DMS79 (cell line): ENCODE results near the gene FAM20C.
"Not testable (repeated sequence)": the region's sequence is repeated elsewhere in the genome, so short reads cannot be mapped to it uniquely, and the experiment has no call there.

Experiments
- DNase-seq: peaks from one replicate; lab custom pipeline; 2025; lab: John Stamatoyannopoulos, UW

FAM20C gene

DNA sequence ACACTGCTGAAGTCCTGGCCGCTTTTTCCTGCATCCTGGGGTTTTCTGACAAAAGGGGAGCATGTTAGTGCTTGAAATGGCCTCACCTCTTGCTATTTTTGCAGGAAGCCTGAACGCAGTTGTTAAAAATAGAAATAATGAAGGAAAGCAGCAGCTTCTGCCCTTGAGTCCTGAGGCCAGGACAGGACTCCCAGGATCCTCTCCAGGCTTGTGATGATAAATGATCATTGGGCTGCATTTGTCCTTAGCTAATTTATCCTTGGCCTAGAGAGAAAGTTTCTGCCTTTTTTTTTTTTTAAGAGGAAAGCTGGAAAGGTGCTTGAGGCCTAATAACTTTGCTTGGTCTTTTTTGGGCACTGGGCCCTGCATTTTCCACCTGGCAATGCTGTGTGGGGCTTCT, 17.7 kb upstream of the FAM20C start:
- DNase-seq: no peak

DNA sequence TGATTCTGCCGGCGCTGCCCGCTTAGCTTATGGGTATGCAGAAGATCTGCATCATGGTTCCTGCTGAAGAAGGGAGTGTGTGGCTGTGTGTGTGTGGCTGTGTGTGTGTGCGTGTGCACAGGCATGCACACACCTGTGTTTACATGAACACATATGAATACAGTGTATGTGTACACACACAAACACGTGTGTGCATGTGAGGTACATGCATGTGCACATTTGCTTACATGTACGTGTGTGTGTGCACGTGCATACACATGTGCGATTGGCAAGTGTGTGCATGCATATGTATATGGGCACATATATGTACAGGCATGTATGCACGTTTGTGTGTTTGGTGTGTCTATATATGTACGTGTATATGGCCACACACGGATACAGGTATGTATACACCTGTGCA, 16.4 kb upstream of the FAM20C start:
- no peak for DNase-seq

DNA sequence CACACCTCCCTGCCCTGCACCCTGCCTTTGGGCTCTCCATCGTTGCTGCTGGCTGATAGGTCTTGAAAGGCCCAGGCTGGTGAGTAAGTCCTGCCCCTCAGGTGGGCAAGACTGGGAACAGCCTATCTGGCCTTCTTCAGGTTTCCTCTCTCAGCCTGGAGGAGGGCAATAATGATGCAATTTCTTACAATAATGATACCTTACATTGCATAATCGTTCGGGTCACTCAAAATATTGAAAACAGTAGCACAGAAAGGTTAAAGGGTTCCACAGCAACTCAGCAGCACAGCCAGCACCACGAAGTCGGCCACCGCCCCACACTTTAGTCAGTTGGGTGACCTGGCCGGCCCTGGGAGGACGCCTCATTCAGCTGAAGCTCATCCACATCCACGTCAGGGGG, 16.0 kb upstream of the FAM20C start:
- DNase-seq: no peak

DNA sequence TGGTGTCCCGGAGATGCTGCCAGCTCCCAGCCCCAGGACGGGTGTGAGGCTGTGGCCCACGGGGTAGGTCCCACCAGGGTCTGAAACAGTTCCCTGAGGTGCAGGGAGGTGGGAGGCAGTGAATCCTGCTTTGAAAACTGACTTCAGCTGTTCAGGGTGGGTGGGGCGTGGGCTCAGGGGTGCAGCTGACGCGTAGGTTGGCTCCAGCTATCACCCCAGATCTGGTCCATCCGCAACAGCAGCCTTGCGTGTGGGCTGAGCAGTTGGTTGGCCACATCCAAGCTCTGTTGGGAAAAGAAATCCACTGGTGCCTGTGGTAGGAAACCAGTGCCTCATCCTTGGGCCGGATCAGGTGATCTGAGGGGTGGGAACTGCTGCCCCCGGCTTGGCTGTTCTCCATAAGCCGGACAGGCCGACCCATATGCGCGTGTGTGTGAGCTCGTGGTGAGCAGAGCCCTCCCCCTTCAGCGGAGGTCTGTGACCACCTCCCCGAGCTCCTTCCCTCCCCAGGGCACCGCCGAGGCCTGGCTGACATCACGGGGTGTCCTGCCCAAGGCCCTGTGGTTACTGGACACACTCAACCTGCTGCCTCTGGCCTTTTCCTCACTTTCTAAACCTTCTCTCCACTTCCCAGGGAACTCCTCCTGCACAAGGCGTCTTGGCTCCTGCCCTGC, 15.4 kb upstream of the FAM20C start:
- no peak for DNase-seq

DNA sequence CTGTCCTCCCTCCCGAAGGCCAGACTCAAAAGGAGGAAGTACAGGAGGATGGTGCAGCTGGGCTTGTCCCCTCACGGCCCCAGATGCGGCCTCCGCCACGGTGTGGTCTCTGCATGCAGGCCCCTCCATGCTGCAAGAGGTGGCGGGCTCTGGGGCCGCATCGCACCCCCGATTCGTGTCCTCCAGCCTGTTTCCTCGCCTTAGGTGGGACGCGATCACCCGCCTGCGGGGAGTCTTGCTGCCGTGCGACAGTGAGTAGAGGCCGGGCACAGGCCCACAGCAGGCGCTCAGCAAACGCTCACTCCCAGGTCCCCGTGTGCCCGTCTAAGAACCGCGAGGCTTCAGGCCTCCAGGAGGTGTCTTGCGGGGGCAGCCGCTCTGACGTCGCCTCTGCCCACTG, 13.9 kb upstream of the FAM20C start:
- no peak for DNase-seq

DNA sequence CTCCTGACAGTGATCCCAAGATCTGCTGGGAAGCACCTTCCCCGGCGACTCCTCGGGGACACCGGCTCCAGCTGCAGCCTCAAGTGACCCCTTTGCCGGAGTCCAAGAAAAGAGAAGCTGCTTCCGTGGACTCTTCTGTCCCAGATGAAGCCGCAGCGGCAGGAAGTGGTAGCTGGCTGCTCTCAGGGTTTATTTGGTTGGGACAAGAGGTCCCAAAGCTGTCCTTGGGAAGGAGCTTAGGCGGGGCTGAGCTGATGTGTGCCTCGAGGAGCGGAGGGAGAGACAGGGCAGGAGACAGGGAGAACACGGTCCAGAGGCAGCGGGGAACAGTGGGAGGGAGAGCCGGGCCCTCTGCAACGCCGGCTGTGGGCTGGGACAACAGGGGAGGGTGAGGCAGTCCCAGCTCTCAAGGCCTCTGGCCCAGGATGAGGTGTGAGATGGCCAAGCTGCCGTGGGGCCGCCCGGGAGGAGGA, 13.1 kb upstream of the FAM20C start:
- DNase-seq: no peak

DNA sequence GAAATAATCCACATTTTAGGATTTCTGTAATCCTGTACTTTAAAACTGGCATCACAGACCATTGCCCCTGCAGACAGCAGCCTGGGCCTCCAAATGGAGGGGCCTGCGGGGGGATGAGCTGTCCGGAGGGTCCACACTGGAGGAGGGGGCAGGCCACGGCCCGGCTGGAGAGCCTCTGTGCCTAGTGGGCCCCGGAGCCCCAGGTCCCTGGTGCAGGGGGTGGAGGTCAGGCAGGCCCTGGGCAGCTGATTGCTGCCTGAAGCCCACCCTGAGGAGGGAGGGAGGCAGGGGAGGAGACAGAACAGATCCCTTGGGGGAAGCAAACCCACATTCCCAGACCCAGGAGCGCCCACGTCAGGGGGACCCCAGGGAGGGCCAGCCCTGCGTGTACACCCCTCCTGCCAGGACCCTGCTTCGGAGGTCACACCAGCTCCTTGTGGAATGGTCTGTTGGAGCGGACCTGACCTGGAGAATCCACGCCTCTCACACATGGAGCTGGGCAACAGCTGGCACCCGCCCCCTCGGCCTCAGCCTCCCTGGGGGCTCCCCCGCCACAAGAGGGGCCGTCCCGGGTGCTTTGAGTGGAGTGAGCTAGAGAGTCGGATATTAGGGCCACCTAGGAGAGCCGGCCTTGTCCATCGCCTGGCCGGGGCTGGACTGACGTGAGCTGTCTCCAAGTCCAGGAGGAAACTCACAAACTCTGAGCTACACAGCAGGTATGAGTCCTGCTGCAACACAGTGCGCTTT, 12.2 kb upstream of the FAM20C start:
- DNase-seq: no peak

DNA sequence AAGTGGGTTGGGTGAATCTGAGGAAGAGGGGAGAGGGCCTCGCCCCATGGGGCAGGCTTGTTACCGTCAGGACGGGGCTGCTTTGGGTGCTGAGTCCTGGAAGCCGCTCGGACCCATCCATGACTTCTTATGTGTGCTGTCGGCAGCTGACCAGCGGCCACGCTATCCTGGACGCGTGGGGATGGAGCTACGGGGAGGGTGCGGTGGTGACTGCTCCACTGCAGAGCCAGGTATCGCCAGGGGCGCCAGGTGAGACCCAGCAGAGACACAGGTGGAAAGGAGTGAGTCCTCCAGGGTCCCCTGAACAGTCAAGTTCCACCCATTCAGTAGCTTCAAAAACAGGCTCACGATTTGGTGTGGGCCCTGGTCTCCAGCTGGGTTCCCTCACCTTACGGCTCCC, 10.6 kb upstream of the FAM20C start:
- DNase-seq: no peak

DNA sequence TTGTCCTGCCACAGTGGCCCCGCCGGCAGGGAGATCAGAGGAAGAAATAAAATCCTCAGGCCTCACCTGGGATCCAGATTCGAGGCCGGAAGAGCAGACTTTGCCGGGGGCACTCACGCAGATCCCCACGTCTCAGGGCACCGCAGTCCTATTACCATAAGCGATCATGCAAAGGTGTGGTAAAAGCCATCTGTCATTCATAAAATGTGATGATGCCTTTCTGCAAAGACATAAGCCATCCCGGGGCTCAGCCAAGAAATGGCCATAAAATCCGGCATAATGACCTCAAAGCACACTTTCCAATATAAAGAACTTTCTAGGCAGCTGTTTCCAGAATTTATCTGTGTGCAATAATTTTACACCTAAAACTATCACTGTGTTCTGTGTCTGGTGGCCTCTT, 9.9 kb upstream of the FAM20C start:
- DNase-seq: not testable (repeated sequence)

DNA sequence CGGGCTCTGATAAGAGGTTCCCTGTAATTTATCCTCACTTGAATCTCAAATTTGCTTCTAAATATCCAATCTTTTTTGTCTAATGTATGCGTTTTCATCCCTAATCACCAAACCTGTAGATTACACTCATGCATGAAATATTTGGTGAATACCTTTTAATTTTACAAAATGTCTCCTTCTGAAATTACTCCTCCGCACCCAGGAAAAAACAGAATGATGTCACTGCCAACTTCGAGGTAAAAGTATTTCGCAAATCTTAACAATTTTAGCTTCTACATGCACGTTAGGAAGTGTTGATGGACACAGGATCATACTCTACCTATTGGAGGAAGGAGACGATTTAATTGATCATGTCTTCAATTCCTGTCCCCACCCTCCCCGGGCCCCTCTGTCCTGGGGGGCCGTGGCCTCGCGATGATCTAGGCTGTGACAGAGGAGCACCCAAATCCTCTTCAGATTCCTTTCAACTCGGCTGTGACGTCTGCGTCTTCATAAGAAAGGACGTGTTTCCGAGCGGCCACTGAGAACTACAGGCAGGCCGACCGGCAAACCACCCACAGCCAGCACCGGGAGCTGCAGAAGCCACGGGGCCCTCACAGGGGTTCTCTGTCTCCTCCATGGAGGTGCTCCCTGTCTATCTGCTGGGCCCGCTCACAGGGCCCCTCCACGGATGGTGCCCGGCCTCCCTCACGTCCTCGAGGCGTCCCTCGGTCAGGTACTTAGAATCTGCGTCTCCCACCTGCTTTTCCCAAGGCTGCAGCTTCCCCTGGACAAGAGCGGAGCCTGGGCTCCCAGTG, 8.7 kb upstream of the FAM20C start:
- DNase-seq: no peak

DNA sequence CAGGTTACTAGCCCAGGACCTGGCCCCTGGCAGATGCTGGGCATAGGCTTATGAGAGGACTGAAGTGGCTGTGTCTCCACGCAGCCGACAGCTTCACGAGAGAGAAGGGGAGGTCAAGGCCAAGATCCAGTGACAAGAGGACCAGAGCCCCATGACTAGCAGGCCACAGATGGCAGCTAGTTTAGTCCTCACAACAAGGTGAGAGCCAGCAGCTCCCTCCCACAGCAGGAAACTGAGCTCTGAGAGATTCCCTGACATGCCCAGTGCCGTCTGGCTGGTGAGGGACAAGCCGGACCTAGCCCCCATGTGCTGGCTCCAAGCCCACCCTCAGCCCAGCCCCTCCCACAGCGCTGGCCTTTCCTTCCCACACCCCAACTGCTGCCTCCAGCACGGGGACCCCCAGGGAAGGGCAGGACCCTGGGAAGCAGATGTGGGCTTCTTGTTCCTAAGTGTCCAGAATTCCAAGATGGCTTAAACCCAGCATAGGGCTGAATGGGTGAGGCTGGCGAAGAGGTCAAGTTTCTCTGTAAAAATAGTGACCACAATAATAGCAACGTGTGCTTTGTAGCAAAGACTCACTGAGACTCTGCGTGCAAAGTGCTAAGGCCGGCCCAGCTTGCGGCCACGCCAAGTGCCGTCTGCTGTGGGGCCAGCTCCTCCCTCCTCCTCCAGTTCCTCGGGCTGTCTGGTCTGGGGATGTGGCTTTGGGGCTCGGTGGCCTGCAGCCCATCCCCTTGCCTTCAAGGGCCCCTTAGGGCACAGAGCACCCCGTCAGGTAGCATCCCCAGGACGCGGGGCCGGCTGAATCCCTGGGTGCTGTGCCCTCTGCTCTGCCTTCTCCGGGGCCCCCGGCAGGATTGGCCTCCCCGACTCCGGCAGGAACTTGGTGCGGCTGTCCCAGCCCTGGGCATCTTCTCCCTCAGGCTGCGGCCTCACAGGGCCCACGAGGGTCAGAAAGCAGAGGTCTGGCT, 7.8 kb upstream of the FAM20C start:
- DNase-seq: no peak

DNA sequence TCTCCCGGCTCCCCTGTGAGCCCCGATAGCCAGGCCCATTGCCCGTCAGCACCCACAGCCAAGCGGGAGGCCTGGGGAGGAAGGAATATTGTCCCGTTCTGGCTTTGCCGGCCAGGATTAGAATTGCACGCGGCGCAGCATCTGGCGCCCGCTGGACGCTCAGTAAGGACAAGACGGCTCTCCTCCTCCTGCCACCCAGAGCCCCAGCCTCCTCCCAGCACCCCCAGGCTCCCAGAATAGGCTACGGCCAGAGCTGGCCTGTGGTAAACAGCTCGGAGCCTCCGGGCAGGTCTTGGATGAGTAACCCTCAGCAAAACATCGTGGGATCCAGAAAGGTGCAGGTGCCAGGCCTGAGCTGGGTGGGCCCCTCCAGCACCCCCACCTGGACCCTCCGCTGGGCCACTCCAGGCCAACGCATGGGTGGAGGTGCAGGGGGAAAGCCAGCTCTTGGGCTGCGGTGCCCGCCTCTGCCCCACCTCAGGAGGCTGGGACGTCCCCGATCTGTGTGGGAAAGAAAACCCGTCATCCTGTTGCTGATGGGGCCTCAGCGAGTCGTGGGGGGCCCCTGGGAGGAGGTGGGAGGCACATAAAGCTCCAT, 5.8 kb upstream of the FAM20C start:
- no peak for DNase-seq

DNA sequence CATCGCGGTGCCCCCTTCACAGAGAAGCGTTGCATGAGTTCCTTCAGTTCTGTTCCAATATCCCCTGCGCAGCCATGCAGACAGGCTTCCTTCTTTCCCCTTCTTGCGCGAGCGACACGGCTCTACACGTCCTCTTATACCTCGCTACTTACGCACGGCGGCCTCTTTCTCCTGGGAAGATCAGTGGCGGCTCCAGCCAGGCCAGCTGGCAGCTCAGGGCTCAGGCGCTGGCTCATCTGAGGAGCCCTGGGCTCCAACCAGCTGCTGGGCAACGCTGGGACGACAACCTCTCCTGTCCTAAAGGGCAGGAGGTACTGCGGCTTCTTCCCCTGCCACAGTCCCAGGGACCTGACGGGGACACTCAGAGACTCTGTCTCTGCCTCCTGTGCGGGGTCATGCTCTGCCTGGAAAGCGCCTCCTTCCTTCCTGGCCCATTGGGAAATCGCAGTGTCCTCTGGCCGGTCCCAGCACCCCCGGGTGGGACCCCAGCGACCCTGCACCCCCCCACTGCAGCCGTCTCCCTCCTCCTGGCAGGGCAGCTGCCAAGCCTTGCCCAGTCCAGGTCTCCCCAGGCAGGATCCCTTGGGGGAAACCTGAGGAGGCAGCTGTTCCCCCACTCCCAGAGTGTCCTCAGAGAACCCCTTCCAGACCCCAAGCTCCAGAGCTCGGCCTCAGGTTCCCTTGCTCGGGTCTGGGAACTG, 5.0 kb upstream of the FAM20C start:
- DNase-seq: no peak

DNA sequence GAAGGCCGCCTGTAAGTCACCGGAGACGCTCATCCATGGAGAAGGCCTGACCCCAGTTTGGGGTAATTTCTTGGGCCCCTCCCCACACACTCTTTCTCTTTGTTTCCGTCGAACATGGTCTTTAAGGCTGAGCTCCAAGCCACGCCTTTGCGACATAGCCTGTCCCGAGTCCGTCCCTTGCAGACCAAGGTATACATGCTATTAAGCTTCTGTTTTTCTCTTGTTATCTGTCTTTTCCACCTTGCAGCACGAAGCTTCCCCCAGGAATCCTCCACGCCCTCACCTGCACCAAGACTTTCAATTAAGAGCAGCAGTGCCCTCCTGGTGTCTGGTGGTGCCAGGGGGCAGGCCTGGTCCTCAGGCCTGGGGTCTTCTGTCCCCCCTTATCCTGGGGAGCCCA, 4.2 kb upstream of the FAM20C start:
- DNase-seq: no peak

DNA sequence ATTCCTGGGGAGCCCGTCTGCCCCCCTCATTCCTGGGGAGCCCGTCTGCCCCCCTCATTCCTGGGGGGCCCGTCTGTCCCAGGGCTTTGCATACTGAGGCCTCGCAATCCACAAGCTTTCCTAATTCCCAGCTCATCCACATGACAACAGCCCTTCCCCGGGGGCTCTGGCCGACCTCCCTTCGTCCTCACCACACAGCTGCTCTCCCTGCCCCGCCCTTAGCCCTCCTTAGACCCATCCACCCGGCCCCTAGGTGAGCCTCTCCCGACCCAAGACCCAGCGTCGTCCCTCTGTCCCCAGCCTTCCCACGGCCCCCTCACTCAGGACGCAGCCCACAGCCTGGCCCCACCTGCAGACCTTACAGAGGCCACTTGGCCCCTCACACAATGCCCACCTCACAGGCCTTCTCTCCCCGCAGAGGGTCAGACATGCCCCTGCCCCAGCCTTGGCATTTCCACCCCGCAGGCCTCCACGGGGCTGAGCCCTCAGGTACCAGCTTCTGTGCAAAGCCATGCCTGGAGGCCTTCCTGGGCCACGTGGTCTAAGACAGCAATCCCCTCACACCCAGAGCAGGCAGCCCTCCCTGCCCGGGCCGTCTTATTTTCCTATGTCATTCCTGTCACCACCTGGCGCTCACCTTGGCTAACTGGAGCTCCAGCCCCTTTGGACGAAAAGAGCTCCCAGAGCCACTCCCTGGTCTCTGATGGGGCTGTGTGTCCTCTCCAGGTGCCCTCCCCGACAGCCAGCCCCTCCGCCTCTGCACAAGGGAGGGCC, 3.5 kb upstream of the FAM20C start:
- DNase-seq: no peak

DNA sequence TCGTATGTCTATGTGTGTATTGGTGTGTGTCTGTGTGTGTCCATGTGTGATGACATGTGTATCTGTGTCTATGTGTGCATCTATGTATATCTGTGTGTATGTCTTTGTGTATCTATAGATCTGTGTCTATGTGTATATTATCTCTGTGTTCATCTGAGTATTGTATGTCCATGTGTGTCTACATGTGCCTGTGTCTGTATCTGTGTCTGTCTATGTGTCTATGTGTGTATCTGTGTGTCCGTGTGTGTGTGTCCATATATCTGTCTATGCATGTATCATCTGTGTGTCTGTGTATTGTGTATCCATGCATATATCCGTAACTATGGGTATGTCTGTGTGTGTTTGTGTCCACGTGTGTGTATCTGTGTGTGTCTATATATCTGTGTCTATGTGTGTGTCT, 2.7 kb upstream of the FAM20C start:
- no peak for DNase-seq

DNA sequence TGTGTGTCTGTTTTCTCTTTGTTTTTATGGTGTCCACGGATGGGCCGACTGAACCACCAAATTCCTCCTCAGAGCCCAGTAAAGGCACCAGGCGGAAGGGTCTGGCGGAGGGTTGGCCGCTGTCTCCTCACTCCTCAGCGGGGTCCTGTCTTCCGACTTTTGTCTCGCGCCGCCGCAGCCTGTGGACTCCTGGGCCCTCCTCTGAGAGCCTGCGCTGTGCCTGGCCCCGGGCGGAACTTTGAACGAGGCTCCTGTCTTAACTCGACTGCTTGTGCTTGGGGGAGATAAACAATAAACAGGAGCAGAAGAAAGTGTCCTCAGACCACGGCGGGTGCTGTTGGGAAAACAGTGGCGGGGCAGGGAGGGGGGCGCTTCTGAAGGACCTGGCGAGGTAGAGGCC, 2.2 kb upstream of the FAM20C start:
- no peak for DNase-seq

DNA sequence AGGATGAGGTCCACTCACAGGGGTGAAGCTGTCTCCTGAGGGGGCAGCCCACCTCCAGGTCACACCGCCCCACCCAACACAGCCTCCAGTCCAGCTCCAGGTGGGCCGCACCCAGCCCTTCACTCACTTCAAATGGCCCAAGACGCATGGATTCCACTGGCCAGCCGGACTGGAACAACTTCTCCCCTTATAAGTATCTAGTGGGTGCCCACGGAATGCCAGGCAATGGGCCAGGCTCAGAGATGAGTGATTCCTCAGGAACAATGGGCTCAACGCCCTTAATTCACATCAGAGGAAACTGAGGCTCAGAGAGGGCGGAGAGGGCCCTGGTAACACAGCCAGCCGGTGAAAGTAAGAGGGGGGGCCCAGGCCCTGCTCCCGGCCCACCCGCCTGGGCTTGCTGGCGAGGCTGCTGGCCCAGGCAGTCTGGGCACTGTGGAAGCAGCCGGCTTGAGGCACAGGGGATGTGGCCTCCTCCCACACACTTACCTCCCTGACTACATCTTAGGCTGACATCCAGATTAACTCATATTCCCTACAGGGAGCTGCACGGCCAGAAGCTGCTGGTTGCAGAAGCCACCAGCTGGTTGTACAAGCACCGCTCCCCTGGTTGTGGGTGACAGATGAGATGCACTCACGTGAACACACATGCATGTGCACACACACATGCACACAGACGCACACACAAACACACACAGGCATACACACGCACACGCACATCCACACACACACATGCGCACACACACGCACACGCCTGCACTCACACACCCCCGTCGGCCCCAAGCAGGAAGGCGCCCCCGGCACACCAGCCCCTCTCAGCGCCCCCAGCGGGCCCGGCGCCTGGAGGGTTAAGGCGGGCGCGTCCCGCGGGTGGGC, 1.0 kb upstream of the FAM20C start:
- peak; percentile 37 for DNase-seq
